Fibroblast of villous mesenchyme (primary cell): ENCODE measurements around the gene KIRREL3. TPM values are rescaled to one million over a fixed set of nuclear protein-coding genes. Genes with fewer than 3 reads are reported as not detected.
A peak's percentile ranks its signal among the peaks of the same experiment; 100 is the strongest.
"Not testable (repeated sequence)": the region's sequence is repeated elsewhere in the genome, so short reads cannot be mapped to it uniquely, and the experiment has no call there.

Experiments
- DNase-seq: peaks from one replicate; pipeline ENCODE4 v3.0.0-alpha.2; 2010; ENCODE audit warnings: low read depth
- H3K4me3 ChIP-seq: 2 replicates; pipeline ENCODE4 v1.5.1; 2011; ENCODE audit warnings: low read depth, mild to moderate bottlenecking, low read length
- CTCF ChIP-seq: IDR thresholded peaks from 2 replicates; pipeline ENCODE4 v1.5.1; 2012; ENCODE audit warnings: low read depth, mild to moderate bottlenecking, low read length; ENCODE audit not compliant: insufficient read depth
- total RNA-seq: library from RNA; depleted of rRNA; stranded (reverse); fragments of >200 nt; gene quantifications from 2 replicates; pipeline ENCODE4 v1.2.3, GENCODE V29; 2012

KIRREL3 gene
- total RNA-seq, 1 donor: 9.9 TPM

GRCh38 chr11:126398296-126398695, 602.3 kb downstream of the KIRREL3 start:
- DNase-seq: no peak
- no peak for TF ChIP-seq CTCF
- no peak overlapping the region for H3K4me3 ChIP-seq

GRCh38 chr11:126396965-126397364, 603.6 kb downstream of the KIRREL3 start:
- no peak for TF ChIP-seq CTCF
- DNase-seq: peak; percentile 26
- no peak overlapping the region for H3K4me3 ChIP-seq

GRCh38 chr11:126396266-126396665, 604.3 kb downstream of the KIRREL3 start:
- not testable (repeated sequence) for H3K4me3 ChIP-seq, DNase-seq

- DNase-seq, H3K4me3 ChIP-seq: not testable (repeated sequence)
Measured at GRCh38 chr11:126395784-126396183, 604.8 kb downstream of the KIRREL3 start.

- not testable (repeated sequence) for DNase-seq, H3K4me3 ChIP-seq
Measured at GRCh38 chr11:126394634-126395072, 605.9 kb downstream of the KIRREL3 start.

GRCh38 chr11:126394036-126394435, 606.5 kb downstream of the KIRREL3 start:
- no peak for TF ChIP-seq CTCF
- no peak for DNase-seq
- no peak overlapping the region for H3K4me3 ChIP-seq

- H3K4me3 ChIP-seq: no peak overlapping the region
Measured at GRCh38 chr11:126393143-126393542, 607.4 kb downstream of the KIRREL3 start.

GRCh38 chr11:126392633-126393013, 607.9 kb downstream of the KIRREL3 start:
- no peak for TF ChIP-seq CTCF
- H3K4me3 ChIP-seq: no peak overlapping the region
- DNase-seq: no peak

More at GRCh38 chr11:126393143-126393542, 607.4 kb downstream of the KIRREL3 start:
- DNase-seq: no peak
- TF ChIP-seq CTCF: no peak
